GM19240 (cell line): ENCODE measurements around the gene HS3ST1.

Experiments used
- DNase-seq: peaks from one replicate; pipeline ENCODE4 v3.0.0; 2011; ENCODE audit warnings: low spot score; ENCODE audit not compliant: insufficient read length

Gene HS3ST1

DNA sequence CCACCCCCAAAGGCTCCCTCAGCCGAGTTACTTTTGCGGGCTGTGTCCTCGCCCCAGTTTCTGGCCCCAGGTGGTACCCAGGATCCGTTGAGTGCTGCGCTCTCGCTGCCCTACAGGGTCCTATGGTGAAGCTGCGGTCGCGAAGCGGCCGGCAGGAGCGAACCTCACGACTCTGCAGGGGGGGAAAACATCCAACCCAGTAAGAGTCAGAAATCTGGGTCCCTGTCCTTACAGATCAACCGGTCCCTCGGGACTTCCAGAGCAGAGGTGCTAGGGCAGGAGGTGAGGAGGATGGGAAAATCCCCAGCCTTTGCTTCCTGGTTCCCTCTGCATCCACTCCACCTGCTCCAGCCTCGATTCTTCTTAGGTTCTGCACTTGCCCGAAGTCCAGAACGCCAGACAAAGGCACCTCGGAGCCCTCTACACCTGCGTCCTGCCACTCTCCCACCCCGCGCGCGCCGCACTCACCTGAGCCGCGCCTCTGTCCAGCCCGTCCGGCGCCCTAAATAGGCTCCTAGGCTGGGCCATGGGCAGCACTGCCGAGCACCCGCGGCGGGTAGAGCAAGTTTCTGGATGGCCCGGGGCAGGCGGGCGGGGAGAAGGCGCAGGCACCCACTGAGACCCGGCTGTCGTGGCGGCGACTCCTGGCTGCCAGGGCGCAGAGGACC lies at the start of gene HS3ST1:
Gene HS3ST1 (minus strand): TSS at position 664 of the 668 bp plus-strand sequence. CDS start 28,889 bp downstream, outside the sequence.
- DNase-seq, result no peak

DNA sequence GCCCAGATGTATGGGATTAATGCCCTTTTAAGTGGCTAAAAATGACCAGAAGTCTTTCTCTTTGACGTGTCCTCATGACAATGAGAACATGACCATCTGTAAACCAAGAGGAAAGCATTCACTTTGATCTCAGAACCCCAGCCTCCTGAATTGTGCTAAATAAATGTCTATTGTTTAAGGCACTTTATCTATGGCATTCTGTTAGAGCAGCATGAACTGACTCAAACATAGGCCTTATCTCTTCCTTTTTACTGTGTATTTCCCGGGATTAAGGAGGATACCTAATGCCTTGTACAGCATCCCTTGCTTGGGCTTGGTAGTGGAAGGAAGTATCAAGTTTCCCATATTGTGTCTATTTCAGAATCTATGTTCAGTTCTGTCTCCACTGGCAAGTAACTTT lies 47.2 kb upstream of the HS3ST1 start:
- no peak for DNase-seq

DNA sequence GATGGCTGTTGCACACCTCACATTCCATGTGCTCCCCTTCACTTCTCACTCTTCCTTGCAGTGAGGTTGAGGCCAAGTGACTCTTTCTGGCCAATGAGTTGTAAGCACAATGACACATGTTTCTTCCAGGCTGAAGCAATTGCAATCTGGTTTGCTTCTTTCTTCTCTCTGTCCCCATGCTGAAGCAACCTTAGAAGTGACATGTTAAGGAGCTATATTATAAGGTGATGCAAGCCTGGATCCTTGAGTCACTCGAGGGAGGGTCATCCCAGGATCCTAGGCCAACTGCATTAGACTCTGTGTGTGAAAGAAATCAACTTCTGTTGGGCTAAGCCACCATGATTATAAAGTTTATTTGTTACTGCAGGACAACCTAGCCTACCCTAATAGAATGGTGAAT lies 45.5 kb upstream of the HS3ST1 start:
- no peak for DNase-seq

DNA sequence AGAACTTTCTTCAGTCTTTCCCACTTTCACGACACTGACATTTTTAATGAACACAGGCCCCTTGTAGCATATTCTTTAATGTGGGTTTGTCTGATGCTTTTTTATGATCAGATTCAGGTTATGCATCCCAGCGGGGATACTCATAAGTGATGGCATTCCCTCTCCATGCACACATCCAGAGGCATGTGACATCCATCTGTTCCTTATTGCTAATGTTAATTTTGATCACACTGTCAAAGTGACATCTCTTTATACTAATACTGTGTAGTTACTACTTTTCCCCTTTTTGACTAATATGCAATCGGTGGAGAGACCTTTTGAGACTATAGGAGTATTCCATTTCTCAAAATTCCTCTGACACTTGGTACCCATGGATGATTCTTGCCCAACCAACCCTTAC lies 43.8 kb upstream of the HS3ST1 start:
- no peak for DNase-seq

DNA sequence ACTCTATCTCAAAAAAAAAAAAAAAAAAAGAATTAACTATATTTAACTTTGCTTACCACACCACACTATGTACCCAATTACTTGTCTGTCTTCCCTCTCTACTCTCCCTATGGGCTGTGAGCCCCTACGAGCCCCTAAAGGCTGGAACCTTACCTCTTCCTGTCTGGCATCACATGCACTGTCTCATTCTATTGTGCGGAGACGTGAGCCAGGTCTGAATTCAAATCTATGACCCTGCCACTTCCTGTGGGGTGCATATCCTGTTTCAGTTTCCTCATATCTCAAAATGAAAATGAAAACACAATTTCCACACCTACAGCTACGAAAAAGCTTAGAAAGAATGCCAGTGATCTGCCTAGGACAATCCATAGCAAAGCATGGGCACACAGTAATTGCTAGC lies 42.9 kb upstream of the HS3ST1 start:
- DNase-seq, result no peak

DNA sequence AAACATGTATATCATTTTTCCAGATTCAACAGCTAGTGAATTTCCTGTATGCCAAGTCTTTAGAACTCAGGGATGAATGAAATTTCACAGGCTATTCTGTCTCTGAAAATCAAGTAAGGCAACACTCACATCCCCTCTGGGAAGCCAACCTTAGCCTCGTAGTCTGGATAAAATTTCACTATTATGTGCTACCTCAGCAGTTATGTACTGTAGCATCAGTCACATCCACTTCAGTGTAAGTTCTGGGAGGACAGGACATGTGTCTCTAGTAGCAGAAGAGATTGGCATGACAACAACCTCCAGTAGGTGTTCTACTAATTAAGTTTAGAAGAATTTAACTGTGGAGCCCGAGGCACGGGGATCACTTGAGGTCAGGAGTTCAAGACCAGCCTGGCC lies 42.4 kb upstream of the HS3ST1 start:
- DNase-seq, result no peak

DNA sequence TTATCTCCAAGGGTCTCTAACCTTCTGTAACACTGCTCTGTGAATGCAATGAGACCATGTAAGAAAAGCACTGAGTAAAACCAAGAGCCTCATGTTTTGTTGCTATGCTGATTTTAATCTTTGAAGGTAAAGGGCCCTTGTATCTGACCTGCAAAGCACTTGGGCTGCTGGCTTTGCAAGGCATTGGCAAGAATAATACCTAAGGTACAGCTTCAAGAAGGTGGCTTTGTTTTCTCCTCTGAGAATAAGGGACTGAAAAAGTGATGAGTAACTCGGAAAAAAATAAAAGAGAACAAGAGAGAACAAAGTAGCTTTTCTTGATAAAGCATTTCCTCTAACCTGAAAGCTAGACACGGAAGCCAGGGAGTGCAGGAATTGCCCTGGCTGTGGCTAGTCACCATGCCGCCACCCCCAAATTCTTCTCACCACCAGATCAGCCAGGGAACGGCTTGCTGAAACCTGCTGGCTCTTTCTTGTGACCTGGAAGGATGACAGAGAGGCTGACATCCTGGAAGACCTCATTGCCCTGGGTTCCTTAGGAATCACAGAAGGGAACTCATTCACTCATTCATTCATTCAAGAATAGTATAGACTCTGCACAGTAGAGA lies 41.8 kb upstream of the HS3ST1 start:
- DNase-seq, result no peak

DNA sequence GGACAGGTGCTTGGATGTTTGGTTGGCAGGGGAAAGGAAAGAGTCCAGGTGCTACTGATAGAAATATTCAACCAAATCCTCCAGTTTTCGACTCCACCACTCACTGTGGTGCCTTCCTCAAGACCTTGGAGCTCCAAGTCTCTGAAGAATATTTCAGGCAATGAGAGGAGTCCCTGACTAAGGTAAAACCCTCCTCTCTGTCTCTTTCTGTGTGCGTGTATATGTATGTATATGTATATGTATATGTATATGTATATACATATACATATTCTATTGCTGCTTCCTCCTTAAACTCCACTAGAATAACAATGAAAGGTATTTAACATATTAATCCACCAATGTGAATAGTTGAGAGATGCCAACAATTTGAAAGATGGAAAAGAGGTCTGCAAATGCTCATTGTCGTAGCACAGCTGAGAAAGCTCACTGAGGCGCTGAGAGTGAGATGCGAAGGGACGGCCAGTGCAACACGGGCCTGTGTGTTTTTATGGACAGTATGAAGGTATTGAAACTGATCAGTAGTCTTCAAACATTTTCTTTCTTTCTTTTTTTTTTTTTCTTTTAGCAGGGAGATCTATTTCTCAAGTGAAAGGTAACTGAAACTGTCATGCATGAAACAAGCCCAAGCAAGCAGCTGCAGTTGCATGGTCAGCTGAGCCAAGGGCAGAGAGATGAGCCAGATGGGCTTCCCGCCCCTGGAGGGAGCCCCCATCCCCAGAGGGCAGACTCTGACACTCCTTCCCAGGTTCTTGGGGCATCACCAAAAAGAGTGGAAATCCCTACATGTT lies 41.1 kb upstream of the HS3ST1 start:
- DNase-seq, result no peak

DNA sequence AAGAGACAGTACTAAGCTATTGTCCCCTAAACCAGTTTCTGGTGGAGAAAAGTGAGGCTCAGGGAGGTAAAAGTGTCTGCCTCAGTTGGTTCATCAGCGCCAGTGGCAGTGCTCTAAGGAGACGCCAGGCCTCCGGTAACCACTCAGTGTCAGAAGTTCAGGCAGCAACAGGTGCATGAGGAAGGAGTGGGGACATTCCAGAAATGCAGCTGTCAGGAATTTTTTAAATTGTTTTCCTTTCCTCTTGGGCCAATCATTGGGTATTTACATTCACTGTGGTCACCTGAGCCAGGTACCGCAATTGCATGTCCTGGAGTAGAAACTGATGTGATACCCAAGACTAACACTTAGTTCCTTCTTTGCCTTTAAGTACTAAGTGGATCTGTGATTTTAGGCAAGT lies 40.2 kb upstream of the HS3ST1 start:
- no peak for DNase-seq

DNA sequence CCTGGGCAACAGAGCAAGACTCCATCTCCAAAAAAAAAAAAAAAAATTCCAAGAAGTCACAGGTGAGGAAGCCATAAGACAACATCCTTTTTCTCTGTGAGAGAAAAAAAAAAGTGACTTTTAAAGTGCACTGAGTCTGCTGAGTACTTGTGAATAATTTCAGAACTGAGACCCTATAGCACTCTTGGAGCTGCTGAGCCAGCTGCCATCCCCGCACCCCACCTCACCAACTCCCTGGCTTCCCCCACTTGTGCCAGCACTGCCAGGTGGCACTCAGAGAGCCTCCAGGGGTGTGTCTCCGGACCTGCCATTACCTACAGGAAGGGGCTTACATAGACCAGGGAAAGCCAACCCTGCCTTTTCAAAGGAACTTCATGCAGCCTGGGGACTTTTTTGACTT lies 39.2 kb upstream of the HS3ST1 start:
- no peak for DNase-seq

DNA sequence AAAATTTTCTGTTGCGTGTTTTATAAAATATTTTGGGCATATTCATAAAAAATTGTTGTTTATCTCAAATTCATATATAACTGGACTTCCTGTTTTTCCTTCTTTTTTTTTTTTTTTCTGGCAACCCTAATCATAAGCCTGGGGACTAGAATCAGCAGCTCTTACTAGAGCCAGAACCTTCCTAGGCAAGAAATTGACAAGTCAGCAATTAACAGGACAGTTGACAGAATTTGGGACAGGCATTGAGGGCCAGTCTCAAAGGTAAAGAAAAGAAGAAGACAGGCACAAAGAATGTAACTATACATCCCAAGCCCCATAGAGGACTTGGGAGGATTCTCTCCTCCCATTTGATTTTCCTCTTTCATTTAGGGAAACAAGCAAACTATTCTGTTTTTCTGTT lies 35.0 kb upstream of the HS3ST1 start:
- no peak for DNase-seq

DNA sequence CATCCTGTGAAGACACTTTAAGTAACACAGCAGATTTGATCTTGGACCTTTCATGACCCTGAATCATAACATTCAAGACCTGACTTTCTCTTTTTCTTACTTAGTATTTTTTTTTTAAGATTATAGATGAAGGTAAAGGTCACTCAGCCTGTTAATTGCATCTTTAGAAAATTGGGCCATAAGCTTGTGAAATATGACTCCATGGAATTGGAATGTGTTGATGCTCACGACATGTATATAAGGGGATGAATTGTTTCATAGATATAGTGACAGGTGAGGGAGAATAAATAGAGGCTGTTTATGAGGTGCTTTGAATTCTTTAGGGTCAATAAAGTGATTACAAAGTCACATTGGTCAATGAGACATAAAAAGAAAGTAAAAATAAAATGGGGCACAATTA lies 27.7 kb upstream of the HS3ST1 start:
- DNase-seq, result no peak

DNA sequence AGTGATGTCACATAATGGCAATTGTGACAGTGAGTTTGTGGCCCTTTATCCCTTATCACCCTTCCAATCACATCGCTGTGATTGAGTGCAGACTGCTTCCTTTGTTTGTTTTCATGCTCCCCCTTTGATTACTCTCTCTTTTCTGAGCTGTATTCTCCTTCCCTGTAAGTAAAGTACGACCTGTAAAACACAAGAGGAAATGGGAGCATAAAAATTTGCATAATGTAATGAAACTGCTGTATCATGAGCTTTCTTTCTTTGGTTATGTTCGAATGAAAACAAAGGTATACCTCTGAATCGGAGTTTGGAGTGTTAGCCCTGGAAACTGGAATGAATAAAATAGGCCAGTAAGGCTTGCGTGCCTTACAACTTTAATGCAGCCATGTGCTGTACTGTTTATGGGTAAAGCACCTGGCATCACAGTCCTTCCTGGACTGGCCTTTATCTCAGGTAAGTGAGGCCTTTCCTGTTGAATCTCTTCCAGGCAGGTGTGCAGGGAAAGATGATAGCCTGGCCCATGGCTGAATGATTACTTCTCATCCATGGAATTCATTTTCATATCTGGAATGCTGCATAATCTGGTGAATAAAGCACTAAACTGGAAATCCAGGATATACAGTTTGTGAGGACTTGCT lies 26.6 kb upstream of the HS3ST1 start:
- DNase-seq, result no peak

DNA sequence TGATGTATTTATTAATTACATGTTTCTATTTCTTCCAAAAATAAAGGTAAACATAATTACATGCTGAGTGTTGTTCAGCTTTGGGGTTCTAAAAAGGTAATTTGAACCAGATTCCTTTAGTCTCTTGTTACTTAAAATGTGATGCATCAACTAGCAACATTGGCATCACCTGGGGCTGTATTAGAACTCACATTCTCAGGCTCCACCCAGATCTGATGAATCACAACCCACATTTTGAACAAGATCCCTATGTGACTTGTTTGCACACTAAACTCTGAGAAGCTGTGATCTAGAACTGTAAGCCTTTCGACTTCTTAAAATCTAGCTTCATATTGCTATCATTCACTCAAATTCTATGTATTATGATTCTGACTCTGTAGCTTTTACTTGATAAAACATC lies 23.0 kb upstream of the HS3ST1 start:
- DNase-seq, result no peak

DNA sequence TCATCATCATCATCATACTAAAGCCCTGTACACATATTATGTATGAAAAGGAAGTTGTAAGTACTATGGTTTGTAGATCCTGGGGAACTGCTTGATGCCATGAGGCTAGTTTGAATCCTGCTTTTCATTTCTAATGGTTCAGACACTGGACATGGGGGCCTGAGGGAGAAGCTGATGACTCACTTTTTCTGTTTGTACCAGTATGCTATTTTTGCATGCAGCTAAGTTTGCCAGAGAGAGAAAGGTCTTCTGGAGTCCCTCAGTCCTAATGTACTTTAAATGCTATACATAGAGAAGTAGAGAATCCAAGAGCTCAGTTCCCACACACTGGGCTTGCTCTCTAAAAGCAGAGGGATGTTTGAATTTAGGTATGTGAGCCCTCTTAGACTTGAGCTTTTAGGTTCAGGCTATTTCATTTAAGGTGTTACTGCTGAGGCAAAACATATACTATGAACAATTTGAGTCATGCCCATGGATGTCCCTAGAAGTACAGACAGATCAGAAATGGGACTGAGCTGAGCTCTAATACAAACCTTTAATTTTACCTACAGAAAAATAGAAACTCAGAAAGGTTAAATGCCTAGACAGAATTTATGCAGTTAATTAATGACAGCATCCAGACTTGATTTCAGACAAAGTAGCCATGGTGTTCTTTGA lies 17.6 kb upstream of the HS3ST1 start:
- no peak for DNase-seq

DNA sequence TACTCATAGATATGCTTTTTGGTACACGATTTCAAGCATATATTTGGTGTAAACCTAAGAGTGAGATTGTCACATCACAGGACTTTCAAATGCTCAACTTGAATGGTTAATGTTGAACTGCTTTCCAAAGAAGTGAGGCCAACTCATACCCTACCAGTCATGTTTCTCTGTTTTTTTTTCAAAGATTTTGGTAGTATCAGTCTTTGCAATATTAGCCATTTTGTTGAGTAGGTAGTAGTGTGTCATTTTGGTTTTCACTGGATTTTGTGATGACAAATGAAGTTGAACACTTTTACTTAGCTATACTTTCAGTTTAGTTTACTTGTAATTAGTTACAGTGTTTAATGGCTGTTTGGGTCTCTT lies 12.5 kb upstream of the HS3ST1 start:
- DNase-seq, result no peak

DNA sequence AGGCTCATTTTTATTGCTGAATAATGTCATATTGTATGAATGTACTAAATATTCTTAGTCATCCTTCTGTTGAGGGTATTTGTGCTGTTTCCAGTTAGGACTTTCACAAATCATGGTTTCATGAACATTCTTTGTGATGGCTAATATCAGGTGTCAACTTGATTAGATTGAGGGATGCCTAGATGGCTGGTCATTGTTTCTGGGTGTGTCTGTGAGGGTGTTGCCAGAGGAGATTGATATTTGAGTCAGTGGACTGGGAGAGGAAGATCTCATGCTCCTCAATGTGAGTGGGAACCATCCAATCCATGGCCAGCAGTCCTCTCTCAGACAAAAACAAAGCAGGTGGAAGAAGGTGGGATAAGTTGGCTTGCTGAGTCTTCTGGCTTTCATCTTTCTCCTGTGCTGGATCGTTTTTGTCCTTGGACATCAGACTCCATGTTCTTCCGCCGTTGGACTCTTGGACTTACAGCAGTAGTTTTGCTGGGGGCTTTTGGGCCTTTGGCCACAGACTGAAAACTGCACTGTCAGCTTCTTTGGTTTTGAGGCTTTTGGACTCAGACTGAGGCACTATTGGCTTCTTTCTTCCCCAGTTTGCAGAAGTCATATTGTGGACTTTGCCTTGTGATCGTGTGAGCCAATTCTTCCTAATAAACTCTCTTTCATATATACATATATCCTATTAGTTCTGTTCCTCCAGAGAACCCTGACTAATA lies 11.9 kb upstream of the HS3ST1 start:
- DNase-seq, result no peak

DNA sequence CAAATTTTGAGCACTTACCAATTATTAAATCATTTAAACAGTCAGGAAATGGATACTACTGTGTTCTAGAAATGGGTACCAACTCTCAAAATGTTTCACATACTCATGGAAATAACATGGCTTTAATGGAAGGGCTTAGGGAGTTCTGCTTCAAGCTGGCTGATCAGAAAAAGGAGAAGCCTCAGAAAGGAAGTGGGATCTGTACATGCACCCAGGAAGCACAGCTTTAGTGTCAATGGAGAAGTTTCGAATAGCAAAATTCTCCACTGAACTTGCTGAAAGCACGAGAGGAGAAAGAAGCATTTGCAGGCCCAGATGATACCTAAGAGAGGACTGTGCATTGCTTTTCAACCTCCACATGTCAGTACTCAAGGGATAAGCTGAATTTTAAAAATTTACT lies 11.1 kb upstream of the HS3ST1 start:
- DNase-seq, result no peak

DNA sequence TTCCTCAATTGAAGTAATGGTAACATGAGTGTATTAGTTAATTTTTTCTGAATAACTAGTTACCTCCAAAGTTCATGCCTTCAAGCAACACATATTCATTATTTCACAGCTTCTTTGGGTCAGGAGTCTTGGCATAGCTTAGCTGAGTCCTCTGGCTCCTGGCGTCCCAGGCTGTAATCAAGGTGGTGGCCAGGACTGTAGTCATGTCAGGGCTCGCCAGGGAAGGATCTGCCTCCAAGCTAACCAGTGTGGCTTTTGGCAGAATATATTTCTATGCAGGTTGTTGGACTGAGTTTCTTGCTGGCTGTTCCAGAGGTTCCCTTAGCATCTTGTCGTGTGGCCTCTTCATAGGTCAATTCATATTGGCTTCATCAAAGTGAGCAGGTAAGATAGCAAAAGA lies 10.0 kb upstream of the HS3ST1 start:
- no peak for DNase-seq

DNA sequence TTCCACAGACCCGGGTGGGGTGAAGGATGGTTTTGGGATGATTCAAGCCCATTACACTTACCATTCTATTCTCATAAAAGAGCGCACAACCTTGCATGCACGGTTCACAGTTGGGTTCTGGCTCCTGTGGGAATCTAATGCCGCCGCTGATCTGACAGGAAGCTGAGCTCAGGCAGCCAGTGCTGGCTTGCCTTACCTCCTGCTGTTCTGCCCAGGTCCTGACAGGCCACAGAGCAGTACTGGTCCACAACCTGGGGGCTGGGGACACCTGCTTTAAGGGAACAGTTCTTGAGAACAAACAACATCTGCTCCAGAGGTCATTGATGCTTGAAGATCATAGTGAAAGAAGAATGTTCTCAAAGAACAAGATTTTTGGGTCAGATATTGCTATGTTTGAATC lies 8.0 kb upstream of the HS3ST1 start:
- no peak for DNase-seq

DNA sequence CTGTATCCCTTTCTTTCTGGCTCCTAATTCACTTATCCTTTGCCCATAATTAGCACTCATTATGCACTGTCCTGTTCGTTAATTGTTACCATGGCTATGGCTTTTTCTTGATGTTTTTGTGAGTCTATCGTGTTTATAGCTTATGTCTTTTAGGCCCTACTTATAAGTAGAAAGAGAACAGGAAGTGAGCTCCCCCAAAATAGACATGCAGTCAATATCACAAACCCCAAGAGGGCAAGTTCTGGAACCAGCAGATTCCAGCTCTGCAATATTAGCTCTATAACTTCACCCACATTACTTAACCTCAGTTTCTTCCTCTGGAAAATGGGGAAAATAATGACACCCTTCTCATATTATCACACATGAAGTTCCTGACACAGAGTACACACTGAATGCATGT lies 7.4 kb upstream of the HS3ST1 start:
- no peak for DNase-seq
